MM.1S (cell line): Measurements from ENCODE around the gene GPC5.

Experiments used
- DNase-seq: peaks from one replicate; pipeline ENCODE4 v3.0.0-alpha.2; 2015
- H2AFZ ChIP-seq: fragments of 300-600 bp; sonication (generic); 2 replicates; pipeline ENCODE4 v1.6.0; 2016; ENCODE audit warnings: antibody characterized with exemption, low read length
- H3F3A ChIP-seq: fragments of 300-600 bp; sonication (generic); 2 replicates; pipeline ENCODE4 v1.6.1; 2016; ENCODE audit warnings: mild to moderate bottlenecking, antibody characterized with exemption, low read length, moderate library complexity, mixed read lengths; ENCODE audit not compliant: insufficient read depth
- H3K27ac ChIP-seq: fragments of 300-600 bp; sonication (generic); 2 replicates; pipeline ENCODE4 v1.5.1; 2016; ENCODE audit warnings: mild to moderate bottlenecking, low read length
- H3K27me3 ChIP-seq: fragments of 300-600 bp; sonication (generic); replicated peaks from 2 replicates; pipeline ENCODE4 v1.6.0; 2016; ENCODE audit warnings: low read length; ENCODE audit not compliant: insufficient read depth
- H3K36me3 ChIP-seq: fragments of 300-600 bp; sonication (generic); replicated peaks from 2 replicates; pipeline ENCODE4 v1.6.1; 2016; ENCODE audit warnings: mild to moderate bottlenecking, low read length, mixed read lengths; ENCODE audit not compliant: insufficient read depth
- H3K4me1 ChIP-seq: fragments of 300-600 bp; sonication (generic); 2 replicates; pipeline ENCODE4 v1.6.1; 2016; ENCODE audit warnings: low read length, mixed read lengths
- H3K4me2 ChIP-seq: fragments of 300-600 bp; sonication (generic); 2 replicates; pipeline ENCODE4 v1.6.0; 2016; ENCODE audit warnings: low read depth, low read length
- H3K4me3 ChIP-seq: fragments of 300-600 bp; sonication (generic); 2 replicates; pipeline ENCODE4 v1.5.1; 2016; ENCODE audit warnings: low read length, mixed read lengths
- H3K79me2 ChIP-seq: fragments of 300-600 bp; sonication (generic); 2 replicates; pipeline ENCODE4 v1.6.1; 2016; ENCODE audit warnings: mixed run types, low read length, mixed read lengths
- H3K9ac ChIP-seq: fragments of 300-600 bp; sonication (generic); 2 replicates; pipeline ENCODE4 v1.6.1; 2016; ENCODE audit warnings: low read length, mixed read lengths
- H3K9me2 ChIP-seq: fragments of 300-600 bp; sonication (generic); replicated peaks from 2 replicates; pipeline ENCODE4 v1.6.1; 2016; ENCODE audit warnings: mild to moderate bottlenecking, low read length, mixed read lengths; ENCODE audit not compliant: insufficient read depth
- H3K9me3 ChIP-seq: fragments of 300-600 bp; sonication (generic); replicated peaks from 2 replicates; pipeline ENCODE4 v1.6.1; 2016; ENCODE audit warnings: mild to moderate bottlenecking, low read length, mixed read lengths; ENCODE audit not compliant: insufficient read depth
- H4K20me1 ChIP-seq: fragments of 300-600 bp; sonication (generic); 2 replicates; pipeline ENCODE4 v1.6.1; 2016; ENCODE audit warnings: mild to moderate bottlenecking, low read length, moderate library complexity, mixed read lengths; ENCODE audit not compliant: insufficient read depth
- EZH2 ChIP-seq: fragments of 300-600 bp; sonication (generic); optimal IDR thresholded peaks from 2 replicates; pipeline ENCODE3; 2017; ENCODE audit warnings: low read depth, mild to moderate bottlenecking, antibody characterized with exemption, low read length, mixed read lengths
- EZH2phosphoT487 ChIP-seq: fragments of 300-600 bp; sonication (generic); IDR thresholded peaks from 2 replicates; pipeline ENCODE4 v1.6.1; 2018; ENCODE audit warnings: antibody characterized with exemption, low read length
- TF ChIP-seq, protein P1 (sequence below): fragments of 300-600 bp; sonication (generic); IDR thresholded peaks from 2 replicates; pipeline ENCODE4 v1.5.1; 2016; ENCODE audit warnings: antibody characterized with exemption, low read length, mixed read lengths

The GPC5 gene

DNA sequence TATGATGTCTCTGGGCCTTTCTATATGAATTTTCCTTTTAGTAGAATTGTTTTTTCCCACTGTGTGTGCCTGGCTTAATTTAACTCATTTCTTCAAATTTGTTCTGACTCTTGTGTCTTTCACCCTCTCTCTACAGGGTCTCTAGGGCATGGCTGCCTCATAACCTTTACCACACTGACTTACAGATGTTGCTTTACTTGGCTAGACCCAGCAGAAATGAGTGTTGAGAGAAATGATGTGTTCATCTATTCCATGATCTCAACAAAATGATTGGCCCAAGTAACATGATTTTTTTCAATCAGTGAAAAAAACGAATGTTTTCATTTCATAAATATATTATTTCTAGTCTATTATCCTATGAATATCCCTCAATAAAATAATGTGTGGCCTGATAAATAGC lies 195.0 kb downstream of the GPC5 start:
- no peaks in the 10 kb centered on the region for H3K79me2 ChIP-seq
- H3K9ac ChIP-seq, result no peak overlapping the region
- no peaks in the 10 kb centered on the region for H4K20me1 ChIP-seq
- H3K9me2 ChIP-seq, result no peaks in the 10 kb centered on the region
- H3K36me3 ChIP-seq, result no peaks in the 10 kb centered on the region
- no peaks in the 10 kb centered on the region for H3K27me3 ChIP-seq
- H3K4me1 ChIP-seq, result no peaks in the 10 kb centered on the region
- H3K9me3 ChIP-seq, result no peaks in the 10 kb centered on the region
- no peak overlapping the region for H3K27ac ChIP-seq
- no peak overlapping the region for H2AFZ ChIP-seq
- no peak for DNase-seq
- H3K4me3 ChIP-seq, result no peak overlapping the region
- H3F3A ChIP-seq, result no peaks in the 10 kb centered on the region
- H3K4me2 ChIP-seq, result no peak overlapping the region
- TF ChIP-seq EZH2 (no peak), EZH2phosphoT487 (no peak)
- TF ChIP-seq, protein P1, sequence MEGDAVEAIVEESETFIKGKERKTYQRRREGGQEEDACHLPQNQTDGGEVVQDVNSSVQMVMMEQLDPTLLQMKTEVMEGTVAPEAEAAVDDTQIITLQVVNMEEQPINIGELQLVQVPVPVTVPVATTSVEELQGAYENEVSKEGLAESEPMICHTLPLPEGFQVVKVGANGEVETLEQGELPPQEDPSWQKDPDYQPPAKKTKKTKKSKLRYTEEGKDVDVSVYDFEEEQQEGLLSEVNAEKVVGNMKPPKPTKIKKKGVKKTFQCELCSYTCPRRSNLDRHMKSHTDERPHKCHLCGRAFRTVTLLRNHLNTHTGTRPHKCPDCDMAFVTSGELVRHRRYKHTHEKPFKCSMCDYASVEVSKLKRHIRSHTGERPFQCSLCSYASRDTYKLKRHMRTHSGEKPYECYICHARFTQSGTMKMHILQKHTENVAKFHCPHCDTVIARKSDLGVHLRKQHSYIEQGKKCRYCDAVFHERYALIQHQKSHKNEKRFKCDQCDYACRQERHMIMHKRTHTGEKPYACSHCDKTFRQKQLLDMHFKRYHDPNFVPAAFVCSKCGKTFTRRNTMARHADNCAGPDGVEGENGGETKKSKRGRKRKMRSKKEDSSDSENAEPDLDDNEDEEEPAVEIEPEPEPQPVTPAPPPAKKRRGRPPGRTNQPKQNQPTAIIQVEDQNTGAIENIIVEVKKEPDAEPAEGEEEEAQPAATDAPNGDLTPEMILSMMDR, result no peak

GRCh38 chr13:91594061-91594460 lies 195.6 kb downstream of the GPC5 start:
- Histone ChIP-seq H3K9me3 (no peaks in the 10 kb centered on the region), H3K4me1 (no peaks in the 10 kb centered on the region), H3K9me2 (no peaks in the 10 kb centered on the region), H3K27me3 (no peaks in the 10 kb centered on the region), H3F3A (no peaks in the 10 kb centered on the region), H3K4me2 (no peak overlapping the region), H3K27ac (no peak overlapping the region), H3K4me3 (no peak overlapping the region), H3K79me2 (no peaks in the 10 kb centered on the region), H4K20me1 (no peaks in the 10 kb centered on the region), H2AFZ (no peak overlapping the region), H3K36me3 (no peaks in the 10 kb centered on the region), H3K9ac (no peak overlapping the region)
- no peak for DNase-seq
- TF ChIP-seq EZH2phosphoT487, result no peak
- TF ChIP-seq, protein P1, result no peak
- no peak for TF ChIP-seq EZH2

- Histone ChIP-seq H3K4me3 (no peak overlapping the region), H2AFZ (no peak overlapping the region), H3K9me3 (no peaks in the 10 kb centered on the region), H3K4me2 (no peak overlapping the region), H3K27ac (no peak overlapping the region), H3K4me1 (no peaks in the 10 kb centered on the region), H3K36me3 (no peaks in the 10 kb centered on the region), H3K27me3 (no peaks in the 10 kb centered on the region), H3K79me2 (no peaks in the 10 kb centered on the region), H3K9me2 (no peaks in the 10 kb centered on the region), H4K20me1 (no peaks in the 10 kb centered on the region), H3F3A (no peaks in the 10 kb centered on the region), H3K9ac (no peak overlapping the region)
- DNase-seq, result no peak
- no peak for TF ChIP-seq EZH2
- no peak for TF ChIP-seq EZH2phosphoT487
- TF ChIP-seq, protein P1, result no peak
Measured at GRCh38 chr13:91595677-91596076, 197.3 kb downstream of the GPC5 start.
